Measurements from ENCODE around the gene MYO1D.
A peak's percentile ranks its signal among the peaks of the same experiment; 100 is the strongest.

The MYO1D gene

DNA sequence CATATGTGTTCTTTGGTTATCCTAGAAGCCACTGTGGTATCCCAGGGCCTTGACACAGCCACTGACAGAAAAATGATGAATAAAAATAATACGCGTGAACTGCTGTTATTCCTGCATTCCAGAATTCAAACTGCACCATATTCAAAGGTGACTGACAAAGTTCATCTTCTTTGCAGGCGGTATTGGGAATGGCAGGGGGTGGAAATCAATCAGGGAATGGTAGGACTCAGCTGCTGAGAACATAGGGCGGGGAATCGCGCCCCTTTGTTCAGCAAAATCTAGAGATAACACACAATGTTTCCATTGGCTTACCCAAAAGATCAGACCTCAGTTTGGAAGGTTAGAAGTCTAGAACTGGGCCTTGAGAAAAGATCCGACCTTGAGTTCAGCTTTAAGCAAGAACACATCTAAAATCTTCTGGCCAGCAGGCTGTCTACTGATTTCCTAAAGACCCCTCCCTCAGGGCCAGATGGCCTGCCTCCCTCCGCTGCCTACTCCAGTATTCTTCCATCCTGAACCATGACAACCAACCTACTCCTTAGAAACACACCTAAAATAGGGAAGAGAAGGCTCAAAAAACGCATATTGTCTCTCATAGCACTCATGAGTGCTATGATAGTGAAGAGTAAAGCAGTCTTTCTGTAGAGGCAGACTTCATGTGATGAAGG lies 356.1 kb downstream of the MYO1D start:
- DNase-seq: no peak

DNA sequence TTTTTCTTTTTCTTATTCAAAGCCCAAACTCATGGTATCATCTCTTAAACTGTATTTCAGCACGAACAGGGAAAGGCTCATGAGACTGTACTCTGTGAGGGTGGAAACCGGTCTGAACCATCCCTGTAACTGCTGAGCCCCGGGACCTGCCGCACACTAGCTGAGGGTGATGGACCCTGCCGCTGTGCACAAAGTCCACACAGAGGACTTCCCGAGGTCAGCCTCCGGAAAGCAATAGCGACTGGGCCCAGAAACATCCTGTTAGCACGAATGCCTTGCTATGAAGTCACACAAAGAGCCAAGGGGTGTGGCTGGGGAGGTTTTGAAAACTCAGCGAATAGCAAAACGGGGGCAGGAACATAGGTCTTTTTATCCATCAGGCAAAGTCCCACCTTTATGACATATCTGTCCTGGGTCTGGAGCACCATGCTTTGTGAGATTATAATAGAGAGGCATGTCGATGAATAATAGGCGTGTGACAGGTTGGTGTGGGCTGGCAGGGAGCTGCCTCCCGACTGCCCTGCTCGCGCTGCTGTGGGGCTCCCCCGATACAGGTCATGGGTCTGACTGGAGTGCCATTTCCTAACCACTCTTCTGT lies 356.7 kb downstream of the MYO1D start:
- no peak for DNase-seq

DNA sequence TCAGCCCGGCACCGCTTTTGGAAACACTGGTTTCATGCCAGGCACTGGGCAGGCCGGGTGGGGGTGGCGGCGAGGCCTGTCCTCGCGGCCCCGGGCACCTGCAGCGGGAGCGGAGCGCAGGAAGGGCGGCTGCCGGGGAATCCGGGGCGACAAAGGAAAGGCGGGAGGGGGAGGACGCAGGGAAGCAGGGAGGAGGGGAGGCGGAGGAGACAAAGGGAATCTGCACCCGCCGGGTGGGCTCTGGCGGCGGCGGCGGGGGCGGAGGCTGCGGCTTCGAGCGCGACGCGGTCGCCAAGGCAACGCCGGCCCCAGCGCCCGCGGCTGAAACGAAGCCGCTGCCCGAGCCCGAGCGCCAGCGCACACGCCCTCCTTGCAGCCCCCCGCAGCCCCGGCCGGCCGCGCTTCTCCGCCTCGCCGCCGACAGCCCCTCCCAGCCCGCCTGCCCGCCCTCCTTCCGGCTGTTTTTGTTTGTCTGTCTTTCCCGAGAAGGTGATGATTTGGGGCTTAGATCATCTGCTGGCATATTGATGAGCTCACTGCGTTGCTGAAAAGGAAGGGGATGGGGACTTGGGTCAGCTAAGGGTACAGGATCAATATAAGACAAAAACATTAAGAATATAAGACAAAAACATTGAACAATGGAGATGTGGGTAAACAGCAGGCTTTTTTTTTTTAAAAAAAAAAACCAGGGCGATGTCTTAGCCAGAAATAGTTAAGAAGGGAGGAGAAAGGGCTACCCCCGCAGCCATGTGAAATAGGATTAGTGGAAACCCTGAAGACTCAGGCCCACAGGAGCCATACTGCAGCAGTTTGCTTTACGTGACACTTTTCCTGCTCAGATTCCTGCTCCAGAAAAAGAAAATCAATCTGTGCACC lies 357.5 kb downstream of the MYO1D start:
- DNase-seq: peak; percentile 50

DNA sequence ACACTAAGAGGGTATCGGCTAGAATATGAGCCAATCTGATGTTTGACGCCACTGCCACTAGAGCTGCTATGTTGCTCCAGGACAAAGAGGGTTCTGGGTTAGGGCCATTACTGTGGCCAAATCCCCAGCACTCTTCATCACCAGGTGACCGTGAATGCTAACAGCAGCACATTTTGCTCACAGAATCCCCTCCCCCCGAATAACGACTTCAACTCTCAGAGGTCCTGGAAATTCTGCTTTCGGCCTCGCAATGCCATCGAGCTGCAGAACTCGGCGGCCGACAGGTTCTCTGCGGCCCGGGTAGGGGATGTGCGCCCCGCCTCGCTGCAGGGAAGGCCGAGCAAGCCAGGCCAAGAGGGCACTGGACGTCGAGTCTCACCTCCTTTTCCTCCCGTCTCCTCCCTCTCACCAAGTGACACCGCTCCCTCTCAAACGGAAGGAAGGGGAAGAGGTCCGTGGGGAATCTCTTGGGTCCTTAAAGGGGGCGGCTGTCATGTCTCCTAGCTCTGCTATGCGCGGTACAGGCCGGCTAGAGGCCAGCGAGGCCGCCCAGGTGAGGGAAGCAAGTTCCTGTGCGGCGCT lies 358.2 kb downstream of the MYO1D start:
- no peak for DNase-seq

DNA sequence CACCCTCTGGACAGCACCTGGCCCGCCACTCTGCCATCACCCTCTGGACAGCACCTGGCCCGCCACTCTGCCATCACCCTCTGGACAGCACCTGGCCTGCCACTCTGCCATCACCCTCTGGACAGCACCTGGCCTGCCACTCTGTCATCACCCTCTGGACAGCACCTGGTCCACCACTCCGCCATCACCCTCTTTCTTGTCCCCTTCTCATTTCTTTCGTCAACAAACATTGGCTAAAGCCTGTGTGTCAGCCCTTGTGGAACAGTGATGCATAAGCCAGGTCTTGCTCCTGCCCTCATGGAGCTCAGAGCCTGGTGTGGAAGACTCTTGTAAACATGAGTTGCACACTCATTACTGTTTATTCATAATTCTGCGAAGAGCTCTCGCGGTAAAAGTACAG lies 358.9 kb downstream of the MYO1D start:
- DNase-seq: no peak

DNA sequence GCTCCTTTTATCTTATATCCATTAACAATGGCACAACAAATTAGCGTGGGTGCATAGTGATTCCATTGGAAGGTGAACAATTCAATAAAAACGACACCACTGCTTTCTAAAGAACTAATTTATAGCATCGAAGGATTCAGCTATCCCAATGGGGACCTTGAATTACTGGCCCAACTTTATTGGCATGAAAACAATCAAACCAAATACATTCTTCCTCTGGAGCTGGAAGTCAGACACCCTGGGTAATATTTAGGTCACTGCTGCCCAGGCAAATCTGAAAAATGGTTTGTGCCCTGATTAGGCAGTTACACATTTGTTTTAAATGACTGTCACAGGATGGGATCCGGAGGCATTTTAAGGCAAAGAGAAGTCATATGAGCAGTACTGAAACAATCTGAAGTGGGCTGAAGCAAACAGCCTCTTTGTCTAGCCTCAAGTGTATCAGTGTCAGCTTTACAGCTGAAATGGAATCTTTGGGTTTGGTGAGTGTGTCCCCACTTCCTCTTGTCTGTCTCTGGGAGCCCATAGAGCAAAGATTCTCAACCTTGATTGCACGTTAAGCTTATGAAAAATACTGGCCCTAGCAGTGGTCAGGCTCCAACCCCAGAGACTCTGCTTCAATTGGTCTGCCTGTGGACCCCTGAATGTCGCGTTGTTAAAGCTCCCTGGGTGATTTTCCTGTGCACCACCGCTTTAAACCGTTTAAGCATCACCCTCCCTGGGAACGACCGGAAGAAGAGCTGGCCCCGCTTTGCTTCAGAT lies 359.8 kb downstream of the MYO1D start:
- DNase-seq: no peak

DNA sequence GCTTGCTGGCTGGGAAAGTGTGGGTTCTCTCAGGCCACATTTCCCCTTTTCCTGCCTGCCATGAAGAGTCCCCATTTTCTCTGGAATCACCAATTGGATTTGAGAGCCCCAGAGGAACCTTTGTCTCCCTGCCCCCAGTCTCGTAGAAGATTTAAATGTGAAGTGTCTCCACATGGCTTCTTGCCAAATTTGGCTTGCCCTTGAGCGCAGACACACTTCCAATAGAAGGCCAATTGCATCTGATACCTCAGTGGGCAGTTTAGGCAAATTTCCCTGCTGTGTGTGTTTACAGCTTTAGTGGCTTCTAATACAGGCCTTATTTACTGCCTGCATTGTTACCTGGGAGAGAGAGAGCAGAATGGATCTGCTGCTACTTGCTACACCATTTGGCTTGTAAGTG lies 360.5 kb downstream of the MYO1D start:
- DNase-seq: no peak

DNA sequence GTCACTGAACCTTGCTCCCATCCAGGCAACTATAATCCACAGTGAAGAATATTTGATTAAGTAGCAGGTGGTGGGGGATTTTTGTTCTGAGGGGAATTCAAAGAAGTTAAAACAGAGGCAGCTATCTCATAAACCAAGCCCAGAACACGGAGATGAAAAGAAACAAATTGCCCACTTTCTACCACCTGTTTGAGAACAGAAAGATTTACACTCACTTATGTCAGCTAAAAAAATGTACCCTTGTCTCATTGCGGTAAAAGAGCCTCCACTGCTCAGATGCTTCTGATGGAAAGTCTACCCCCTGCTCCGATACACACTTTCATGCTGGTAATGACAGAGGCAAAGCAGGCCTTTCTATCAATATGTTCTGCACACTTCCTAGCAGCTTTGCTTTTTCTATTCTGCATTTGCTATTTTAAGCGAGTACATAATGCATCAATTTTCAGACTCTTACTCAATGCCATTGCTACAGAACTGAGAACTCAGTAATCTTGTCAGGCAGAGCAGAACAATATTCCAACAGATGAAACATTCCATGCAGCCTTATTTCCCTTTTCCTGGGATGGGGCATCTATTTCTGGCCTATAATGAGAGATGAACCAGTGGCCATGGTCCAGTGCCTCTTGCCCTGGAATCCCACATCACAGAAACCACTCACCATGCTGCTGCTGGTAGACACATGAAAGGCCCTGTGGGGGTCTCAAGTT lies 361.1 kb downstream of the MYO1D start:
- no peak for DNase-seq

DNA sequence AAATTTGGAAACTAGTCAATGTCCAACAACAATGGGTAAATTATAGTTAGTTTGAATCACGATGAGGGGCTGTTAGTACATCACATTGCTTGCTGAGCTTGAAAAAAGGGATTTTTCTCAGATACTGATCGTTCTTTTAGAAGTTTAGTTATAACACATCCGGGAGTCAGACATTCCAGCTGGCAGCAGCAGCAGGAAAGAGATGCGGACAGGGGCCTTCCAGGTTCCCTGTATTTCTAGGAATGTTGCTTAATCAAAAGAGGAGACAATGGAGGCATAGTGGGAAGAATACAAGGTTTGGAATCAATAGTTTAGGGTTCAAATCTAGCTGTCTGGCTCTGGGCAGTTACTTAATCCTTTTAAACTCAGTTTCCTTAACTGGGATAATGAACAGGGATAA lies 362.3 kb downstream of the MYO1D start:
- DNase-seq: no peak

DNA sequence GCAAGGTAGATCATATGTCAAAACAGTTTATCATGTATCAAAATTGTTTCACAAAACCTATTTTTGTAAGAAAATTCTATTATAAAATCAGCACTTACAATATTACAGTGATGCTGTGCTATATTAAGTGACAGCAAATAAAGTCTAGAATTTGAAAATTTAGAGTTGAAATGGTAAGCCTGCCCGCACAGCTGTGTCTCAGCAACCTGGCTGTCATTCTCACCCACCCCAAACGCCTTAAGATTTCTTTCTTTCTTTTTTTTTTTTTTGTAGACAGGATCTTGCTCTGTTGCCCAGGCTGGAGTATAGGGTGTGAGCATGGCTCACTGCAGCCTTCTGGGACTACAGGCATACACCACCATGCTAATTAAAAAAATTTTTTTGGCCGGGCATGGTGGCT lies 363.3 kb downstream of the MYO1D start:
- DNase-seq: no peak

DNA sequence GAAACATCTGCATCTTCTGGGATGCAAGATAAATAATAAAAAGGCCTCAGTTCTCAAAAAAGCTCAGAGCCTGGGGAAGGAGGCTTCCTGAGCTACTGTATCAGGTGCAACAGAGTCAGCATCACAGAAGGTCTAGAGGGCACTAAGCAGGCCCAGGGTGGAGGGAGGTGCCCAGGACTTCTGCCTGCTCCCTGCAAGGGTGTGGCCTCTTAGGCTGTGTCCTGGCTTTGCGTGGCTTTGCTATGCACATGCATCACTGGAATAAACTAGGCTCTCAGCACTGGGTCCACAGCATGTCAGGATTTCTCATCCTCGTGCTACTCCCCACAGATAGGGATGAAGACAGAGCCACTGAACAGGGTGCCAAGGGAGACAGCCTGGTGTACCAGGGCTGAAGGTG lies 364.6 kb downstream of the MYO1D start:
- DNase-seq: no peak

DNA sequence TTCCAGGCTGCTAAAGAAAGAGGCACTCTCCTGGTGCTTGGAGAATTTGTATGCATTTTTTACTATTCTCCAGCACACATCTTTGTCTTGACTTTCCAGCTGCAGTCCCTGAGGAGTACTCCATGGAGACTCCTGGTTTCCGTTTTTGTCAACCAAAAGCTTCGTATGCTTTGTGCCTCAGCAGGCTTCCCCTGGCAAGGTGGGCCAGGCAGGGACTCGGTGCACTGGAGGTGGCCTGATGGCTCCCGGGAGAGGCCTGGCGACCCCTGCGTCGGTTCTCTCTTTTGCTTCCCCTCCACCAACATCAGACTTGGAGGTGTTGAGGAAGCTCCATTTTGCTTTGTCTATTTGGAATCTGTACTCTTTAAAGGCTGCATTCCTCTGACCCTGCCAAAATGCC lies 366.5 kb downstream of the MYO1D start:
- DNase-seq: no peak

DNA sequence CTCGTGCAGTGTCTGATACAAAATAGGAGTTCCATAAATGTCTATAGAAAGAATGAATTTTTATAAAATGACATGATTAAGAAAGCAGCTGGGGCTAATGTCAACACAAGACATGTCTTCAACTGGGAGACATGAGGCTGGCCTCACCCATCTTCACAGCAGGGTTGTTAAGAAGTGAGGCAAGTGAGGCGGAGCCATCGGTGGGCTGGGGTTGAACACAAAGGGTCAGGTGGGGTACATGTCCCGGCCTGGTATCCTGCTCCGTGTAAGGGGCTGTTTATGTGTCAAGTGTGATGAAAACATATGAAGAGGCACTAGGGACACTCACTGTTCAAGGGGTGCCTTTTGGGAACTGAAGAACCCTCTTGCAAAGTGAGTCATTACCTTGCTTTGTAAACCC lies 368.0 kb downstream of the MYO1D start:
- DNase-seq: no peak

DNA sequence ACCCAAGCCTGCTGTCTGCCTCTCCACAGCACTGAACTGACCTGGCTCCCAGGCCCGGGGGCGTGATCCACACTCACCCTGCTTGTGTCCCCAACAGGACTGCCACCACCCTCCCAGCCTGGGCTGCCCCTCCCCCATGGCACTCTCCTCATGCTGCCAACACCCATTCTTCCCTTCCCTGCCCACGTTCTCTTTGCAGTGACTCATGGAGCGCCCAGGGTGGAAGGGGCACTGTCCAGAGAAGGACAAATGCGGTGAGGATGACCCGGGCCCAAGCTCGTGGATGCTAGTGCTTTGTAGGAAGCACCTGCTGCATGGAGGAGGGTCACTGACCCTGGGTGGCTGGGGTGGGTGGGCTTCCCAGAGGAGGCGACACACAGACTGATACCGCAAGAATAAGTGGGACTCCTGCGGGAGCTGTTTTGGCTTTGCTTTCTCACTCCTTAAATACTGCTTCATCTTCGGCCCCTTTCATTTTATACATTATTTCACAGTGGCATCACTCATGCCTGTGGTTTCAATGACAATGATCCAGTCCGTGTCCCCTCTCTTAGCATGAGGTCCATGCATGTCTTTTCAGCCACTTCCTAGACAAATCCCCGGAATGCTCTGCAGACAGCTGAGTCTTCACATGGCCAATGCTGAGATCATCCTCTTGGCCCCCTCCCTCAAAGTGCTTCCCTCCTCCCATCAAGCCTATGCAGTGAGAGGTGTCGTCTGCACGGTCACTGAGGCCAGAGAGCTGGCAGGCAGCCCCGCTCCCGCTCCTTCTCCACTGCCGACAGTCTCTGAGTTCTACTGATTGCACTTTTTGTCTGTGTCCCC lies 372.5 kb downstream of the MYO1D start:
- no peak for DNase-seq

DNA sequence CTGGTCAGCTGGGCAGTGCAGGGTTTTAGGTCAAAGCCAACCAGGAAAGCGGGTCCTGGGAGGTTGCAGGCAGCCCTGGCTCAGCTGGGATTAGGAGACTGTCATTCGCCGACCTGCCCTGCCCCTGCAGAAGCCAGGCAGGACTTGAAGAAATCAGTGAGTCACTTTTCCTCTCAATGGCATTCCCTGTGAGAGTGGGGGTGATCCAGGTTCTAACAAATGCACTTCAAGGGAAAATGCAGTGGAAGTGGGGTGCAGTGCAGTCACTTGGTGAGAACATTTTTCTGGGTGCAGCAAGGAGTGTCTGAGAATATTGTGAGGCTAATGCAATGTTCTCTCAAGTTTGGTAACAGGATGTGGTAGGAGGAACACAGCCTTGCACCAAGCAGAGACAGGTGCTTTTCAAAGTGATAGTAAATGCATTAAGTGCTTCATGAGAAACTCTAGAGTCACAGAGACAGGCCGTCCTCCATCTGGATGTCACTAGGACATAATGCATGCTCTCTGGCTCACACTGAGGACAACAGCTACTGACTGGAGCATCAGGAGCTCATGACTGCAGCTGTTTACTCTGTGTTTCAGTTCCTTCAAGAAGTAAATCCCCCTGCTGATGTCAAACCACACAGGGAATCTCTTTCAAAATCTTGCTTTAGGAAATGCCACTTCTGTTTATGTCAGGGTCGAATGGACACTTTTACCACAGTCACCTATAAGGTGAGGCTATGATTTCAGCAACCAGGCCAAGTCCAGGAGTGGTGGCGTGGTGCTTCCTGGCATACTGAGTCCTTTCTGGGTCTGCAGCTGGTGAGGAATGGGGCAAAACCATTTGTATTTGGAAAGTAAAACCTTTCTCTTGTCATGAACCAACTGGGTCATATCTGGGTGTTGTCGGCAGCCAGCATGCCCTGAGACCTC lies 373.4 kb downstream of the MYO1D start:
- DNase-seq: no peak

DNA sequence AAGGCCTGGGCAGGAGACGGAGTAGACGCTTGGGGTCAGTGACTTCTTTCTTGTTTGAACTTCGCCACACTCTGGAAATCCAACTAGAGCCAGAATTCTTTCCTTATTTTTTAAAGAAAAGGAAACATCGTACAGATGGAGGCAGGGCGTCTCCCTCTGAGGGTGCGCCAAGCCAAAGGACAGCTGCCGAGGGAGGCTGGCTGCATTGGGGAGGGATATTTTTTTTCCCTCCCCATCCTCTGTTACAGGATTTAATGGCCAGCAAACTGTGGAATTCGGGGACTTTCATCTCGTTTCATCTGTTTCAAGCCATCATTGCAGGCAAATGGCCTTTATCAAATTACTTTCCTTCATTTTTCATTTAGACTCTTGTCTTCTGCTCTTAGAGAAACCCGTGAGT lies 374.2 kb downstream of the MYO1D start:
- DNase-seq: no peak

DNA sequence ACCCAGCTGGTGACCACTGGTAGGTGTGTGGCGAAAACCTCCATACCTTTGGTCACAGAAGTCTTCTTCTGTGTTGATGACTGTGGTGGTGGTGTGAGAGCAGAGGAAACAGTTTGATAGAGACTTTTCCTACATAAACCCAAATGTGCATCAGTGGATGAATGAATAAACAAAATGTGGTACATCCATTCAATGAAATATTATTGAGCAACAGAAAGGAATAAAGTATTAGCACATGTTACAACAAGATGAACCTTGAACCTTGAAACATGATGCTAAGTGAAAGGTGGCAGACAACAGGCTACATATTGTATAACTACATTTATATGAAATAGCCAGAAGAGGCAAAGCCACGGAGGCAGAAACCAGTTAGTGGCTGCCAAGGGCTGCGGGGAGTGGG lies 374.9 kb downstream of the MYO1D start:
- DNase-seq: no peak

DNA sequence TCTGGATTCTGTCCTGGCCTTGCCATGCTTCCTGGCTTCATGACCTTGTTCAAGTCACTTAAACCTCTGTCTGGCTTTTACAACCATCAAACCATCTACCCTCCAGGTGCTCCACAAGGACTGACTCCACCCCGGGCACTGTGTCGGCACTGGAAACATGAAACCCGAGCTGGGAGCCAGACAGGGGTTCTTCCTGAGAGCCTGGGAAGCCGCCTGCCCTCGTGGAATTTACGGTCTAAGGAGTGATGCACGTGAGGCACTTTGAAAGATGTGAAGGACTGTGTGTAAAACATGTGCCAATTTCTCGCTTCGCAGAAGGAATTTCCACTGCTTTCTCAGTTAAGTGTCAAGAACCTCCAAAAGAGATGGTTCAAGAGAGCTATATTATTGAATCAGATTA lies 378.5 kb downstream of the MYO1D start:
- DNase-seq: no peak

DNA sequence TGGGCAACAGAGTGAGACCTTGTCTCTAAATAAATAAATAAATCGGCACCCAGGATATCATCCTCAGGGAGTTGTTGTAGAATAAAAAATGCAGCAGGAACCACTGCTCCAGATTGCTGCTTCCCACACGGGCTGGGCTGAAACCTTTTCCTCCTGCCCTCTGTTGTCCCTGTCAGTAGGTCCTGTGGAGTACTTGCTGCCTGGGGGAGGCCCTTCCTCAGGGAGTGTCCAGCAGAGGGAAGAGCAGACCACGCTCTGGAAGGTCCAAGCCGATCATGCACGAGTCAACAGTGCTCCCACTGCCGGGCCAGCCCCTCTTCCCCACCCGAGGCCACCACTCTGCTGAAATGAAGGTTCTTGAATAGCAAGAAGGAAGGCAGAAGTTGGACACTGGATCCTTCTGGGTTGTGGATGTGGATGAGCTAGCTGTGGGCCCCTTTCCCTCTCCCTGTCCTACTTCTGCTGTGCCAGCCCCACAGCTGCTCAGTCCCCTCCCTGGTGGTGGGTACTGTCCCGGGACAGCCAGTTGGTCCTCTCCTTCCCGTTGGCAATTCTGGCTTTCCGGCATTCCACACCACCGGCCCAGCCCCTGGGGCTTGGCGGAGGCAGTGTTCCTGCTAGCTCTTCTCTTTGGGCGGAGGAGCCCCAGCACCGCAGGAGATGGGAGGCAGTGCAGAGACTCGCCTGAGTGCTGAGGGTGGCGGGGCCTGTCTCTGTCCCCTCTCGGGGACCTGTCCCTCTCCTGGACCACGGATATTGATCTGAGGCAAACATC lies 379.3 kb downstream of the MYO1D start:
- DNase-seq: no peak
